Stimulated activated CD8-positive, alpha-beta memory T cell treated with anti-CD3 and anti-CD28 coated beads, Interleukin-4, amount 100 ng/mL, for 1 hour (primary cell): ENCODE measurements around the gene PPM1D.

ENCODE experiments used
- DNase-seq, 2 donors: peaks; one replicate each; pipeline ENCODE4 v3.0.0-alpha.2; 2020; ENCODE audit warnings: low read depth in 2 of 2, low spot score in 1 of 2

PPM1D gene

GRCh38 chr17:60618854-60619526 lies 19.0 kb downstream of the PPM1D start:
- no peak for DNase-seq

GRCh38 chr17:60622961-60623360 lies 23.0 kb downstream of the PPM1D start:
- DNase-seq = no peak

GRCh38 chr17:60623415-60623814 lies 23.4 kb downstream of the PPM1D start:
- no peak for DNase-seq

GRCh38 chr17:60627124-60627523 lies 27.1 kb downstream of the PPM1D start:
- no peak for DNase-seq

GRCh38 chr17:60628252-60628889 lies 28.4 kb downstream of the PPM1D start:
- DNase-seq = no peak

GRCh38 chr17:60629120-60629519 lies 29.1 kb downstream of the PPM1D start:
- no peak for DNase-seq

GRCh38 chr17:60630352-60630751 lies 30.4 kb downstream of the PPM1D start:
- DNase-seq = no peak

- DNase-seq = no peak
Observed at GRCh38 chr17:60631119-60631518, 31.1 kb downstream of the PPM1D start.

- no peak for DNase-seq
Observed at GRCh38 chr17:60637683-60638082, 37.7 kb downstream of the PPM1D start.

- DNase-seq = no peak
Observed at GRCh38 chr17:60639019-60639330, 39.0 kb downstream of the PPM1D start.

- DNase-seq = no peak
Observed at GRCh38 chr17:60640503-60640902, 40.5 kb downstream of the PPM1D start.

- DNase-seq = no peak
Observed at GRCh38 chr17:60641126-60641525, 41.1 kb downstream of the PPM1D start.

GRCh38 chr17:60641810-60642220 lies 41.8 kb downstream of the PPM1D start:
- peak in 1 of 2 donors; percentile 10 for DNase-seq

- DNase-seq = no peak
Observed at GRCh38 chr17:60645918-60646523, 46.0 kb downstream of the PPM1D start.

GRCh38 chr17:60646701-60647100 lies 46.7 kb downstream of the PPM1D start:
- DNase-seq = no peak

GRCh38 chr17:60647705-60648104 lies 47.7 kb downstream of the PPM1D start:
- DNase-seq = no peak

GRCh38 chr17:60652454-60653247 lies 52.7 kb downstream of the PPM1D start:
- no peak for DNase-seq

GRCh38 chr17:60653569-60653968 lies 53.6 kb downstream of the PPM1D start:
- DNase-seq = no peak

- DNase-seq = no peak
Observed at GRCh38 chr17:60656499-60656898, 56.5 kb downstream of the PPM1D start.

- no peak for DNase-seq
Observed at GRCh38 chr17:60659156-60659555, 59.2 kb downstream of the PPM1D start.

GRCh38 chr17:60661489-60661888 lies 61.5 kb downstream of the PPM1D start:
- DNase-seq = no peak

GRCh38 chr17:60664022-60664421 lies 64.0 kb downstream of the PPM1D start:
- DNase-seq = no peak
